Measurements from ENCODE around the gene TXN2. TPM values are rescaled to one million over a fixed set of nuclear protein-coding genes. Genes with fewer than 3 reads are reported as not detected.
A peak's percentile ranks its signal among the peaks of the same experiment; 100 is the strongest.

The TXN2 gene
- total RNA-seq, 3 donors from 2014 or later: 73.2 to 101 (median 95.8) TPM

DNA sequence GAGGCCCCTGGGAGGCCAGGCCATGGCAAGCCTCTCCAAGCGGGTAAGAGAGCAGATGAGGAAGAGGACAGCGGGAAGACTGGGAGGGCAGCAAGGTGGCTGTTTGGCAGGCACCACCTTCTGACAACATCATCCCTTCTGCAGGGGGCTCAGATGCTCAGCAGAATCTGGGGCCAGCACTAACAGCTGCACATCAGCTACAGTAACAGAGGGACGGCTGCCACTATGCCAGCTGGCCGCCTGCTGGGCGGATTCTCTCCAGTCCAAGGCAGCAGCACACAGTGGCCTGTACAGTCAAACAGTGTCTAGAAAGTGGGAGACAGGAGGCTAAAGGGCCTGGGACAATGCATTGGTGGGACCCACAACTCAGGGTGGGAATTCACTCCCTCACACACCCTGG, 10.7 kb upstream of the TXN2 start:
- intact Hi-C loops (cut with DNase I, micrococcal nuclease): no loop called here

DNA sequence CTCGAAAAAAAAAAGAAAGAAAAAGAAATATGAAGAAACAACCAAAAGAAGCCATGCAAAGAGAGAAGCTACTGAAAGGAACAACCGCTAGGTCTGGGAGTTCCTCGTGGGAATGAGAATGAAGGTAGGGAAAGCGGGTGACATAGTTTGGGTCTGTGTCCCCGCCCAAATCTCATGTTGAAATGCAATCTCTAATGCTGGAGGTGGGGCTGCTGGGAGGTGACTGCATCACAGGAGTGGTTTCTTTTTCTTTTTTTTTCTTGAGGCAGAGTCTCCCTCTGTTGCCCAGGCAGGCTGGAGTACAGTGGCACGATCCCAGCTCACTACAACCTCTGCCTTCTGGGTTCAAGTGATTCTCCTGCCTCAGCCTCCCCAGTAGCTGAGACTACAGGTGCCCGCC, 9.7 kb upstream of the TXN2 start:
- DNase-seq (peak in 1 of 3 donors; percentile 5), ATAC-seq (no peak)
- TF ChIP-seq, protein P1, sequence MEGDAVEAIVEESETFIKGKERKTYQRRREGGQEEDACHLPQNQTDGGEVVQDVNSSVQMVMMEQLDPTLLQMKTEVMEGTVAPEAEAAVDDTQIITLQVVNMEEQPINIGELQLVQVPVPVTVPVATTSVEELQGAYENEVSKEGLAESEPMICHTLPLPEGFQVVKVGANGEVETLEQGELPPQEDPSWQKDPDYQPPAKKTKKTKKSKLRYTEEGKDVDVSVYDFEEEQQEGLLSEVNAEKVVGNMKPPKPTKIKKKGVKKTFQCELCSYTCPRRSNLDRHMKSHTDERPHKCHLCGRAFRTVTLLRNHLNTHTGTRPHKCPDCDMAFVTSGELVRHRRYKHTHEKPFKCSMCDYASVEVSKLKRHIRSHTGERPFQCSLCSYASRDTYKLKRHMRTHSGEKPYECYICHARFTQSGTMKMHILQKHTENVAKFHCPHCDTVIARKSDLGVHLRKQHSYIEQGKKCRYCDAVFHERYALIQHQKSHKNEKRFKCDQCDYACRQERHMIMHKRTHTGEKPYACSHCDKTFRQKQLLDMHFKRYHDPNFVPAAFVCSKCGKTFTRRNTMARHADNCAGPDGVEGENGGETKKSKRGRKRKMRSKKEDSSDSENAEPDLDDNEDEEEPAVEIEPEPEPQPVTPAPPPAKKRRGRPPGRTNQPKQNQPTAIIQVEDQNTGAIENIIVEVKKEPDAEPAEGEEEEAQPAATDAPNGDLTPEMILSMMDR (IDR thresholded peaks at IDR 0.05): no peak
- no peaks in the 10 kb centered on the region for H3K9me3 ChIP-seq
- no peaks in the 10 kb centered on the region for H3K4me1 ChIP-seq (ENCODE audit: low read depth)
- no peak overlapping the region for H3K4me3 ChIP-seq
- no peaks in the 10 kb centered on the region for H3K36me3 ChIP-seq (ENCODE audit: low read depth)
- intact Hi-C loops (cut with DNase I, micrococcal nuclease): no loop called here

More for the DNA sequence above, 10.7 kb upstream of the TXN2 start:
- TF ChIP-seq, protein P1 (IDR thresholded peaks at IDR 0.05): no peak
- DNase-seq: peak in 1 of 3 donors; percentile 14
- H3K9me3 ChIP-seq: no peaks in the 10 kb centered on the region
- H3K4me3 ChIP-seq: no peak overlapping the region
- no peak for ATAC-seq
- no peaks in the 10 kb centered on the region for H3K4me1 ChIP-seq (ENCODE audit: low read depth)
- H3K36me3 ChIP-seq (ENCODE audit: low read depth): no peaks in the 10 kb centered on the region

DNA sequence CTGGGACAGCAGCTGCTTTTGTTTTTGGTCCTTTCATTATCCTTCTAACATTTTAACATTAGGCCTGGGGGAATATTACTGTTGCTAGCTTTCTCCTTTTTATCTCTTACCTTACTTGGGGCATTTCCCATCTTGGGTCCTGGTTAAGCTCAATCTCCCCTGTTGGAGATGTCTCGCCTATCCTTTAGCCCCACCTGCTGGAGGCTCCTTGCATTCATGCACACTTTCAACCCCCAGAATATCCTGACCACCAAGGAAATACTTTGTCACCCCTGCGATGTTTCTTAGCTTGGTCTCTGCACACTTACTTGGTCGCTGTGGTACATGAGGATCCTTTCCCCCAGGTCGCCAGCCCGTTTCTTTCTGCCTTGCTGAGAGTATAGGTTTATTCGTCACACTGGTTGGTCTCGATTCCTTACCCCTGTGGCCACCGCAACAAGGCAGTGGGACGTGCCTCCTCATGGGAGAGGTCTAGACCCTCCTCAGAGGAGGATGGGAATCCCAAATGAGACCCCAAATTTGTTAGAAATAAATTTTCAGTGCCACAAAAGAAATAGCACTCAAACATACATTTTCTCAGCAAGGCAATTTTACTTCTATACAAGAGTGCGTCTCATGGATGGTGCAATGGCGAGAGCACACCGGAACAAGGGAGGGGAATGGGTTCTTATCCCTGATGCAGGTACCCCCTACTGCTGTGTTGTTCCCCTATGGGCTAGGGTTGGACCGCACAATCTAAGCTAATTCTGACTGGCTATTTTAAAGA, 5.4 kb upstream of the TXN2 start:
- intact Hi-C loops (cut with DNase I, micrococcal nuclease): loop anchor here in 1 of 2 donors (10.0 kb wide), 1 partner anchor 292 kb away; no protein-coding TSS in a partner anchor
- no peaks in the 10 kb centered on the region for H3K36me3 ChIP-seq (ENCODE audit: low read depth)
- TF ChIP-seq, protein P1 (IDR thresholded peaks at IDR 0.05): peak; percentile 36
- peak in 1 of 3 donors; percentile 78 for DNase-seq
- no peaks in the 10 kb centered on the region for H3K4me1 ChIP-seq (ENCODE audit: low read depth)
- H3K9me3 ChIP-seq: no peaks in the 10 kb centered on the region
- ATAC-seq: no peak
- no peak overlapping the region for H3K4me3 ChIP-seq

DNA sequence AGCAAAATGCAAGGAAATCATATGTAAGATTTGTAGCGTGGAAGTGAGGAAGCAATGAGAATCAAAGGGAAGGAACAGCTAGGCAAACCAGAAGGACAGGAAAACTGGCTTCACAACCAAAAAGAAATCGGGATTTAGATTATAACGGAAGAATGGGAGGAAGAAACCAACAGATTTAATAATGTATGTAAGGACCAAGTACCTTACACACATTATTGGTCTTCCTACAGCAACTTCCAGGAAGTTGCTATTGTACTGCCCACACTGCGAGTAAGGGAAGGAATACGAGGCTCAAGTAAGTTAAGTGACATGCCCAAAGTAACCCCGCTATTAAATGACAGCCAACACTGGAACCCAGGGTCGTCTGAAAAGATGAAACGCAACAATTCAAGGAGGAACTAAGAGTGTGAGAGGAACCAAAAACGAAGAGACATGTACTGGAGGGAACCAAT, 473 bp downstream of the TXN2 start:
- H3K36me3 ChIP-seq (ENCODE audit: low read depth): peaks cover 4% of the 10 kb centered on the region
- peak overlapping the region; percentile 56 for H3K4me3 ChIP-seq
- no peaks in the 10 kb centered on the region for H3K9me3 ChIP-seq
- TF ChIP-seq, protein P1 (IDR thresholded peaks at IDR 0.05): no peak
- DNase-seq (no peak), ATAC-seq (peak; percentile 14)
- intact Hi-C loops (cut with DNase I, micrococcal nuclease): loop anchor here in 1 of 2 donors (10.0 kb wide), 1 partner anchor 286 kb away; no protein-coding TSS in a partner anchor
- H3K4me1 ChIP-seq (ENCODE audit: low read depth): peaks cover 9% of the 10 kb centered on the region

DNA sequence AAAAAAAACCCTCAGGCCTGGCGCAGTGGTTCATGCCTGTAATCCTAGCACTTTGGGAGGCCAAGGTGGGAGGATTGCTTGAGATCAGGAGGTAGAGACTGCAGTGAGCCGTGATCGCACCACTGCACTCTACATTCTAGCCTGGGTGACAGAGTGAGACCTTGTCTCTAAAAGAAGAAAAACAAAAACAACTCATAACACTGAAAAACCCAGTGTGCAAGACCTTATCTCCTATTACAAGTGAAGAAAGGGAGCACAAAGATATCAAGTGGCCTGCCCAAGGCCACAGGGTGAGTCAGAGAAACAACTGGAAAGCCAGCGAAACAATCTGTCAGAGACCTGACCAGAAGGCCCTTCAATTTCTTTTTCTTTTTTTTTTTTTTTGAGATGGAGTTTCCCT, 2.5 kb downstream of the TXN2 start:
- H3K9me3 ChIP-seq: no peaks in the 10 kb centered on the region
- ATAC-seq (no peak), DNase-seq (no peak)
- intact Hi-C loops (cut with DNase I, micrococcal nuclease): loop anchor here (10.0 kb wide), 2 partner anchors 94 to 174 kb away; partner anchors contain the start of gene MYH9 (in 1 of the 2)
- H3K36me3 ChIP-seq (ENCODE audit: low read depth): peaks cover 8% of the 10 kb centered on the region
- peaks cover 9% of the 10 kb centered on the region for H3K4me1 ChIP-seq (ENCODE audit: low read depth)
- TF ChIP-seq, protein P1 (IDR thresholded peaks at IDR 0.05): no peak
- no peak overlapping the region for H3K4me3 ChIP-seq
